Measurements from ENCODE around the gene POLR3B.

- TF ChIP-seq, protein P1, sequence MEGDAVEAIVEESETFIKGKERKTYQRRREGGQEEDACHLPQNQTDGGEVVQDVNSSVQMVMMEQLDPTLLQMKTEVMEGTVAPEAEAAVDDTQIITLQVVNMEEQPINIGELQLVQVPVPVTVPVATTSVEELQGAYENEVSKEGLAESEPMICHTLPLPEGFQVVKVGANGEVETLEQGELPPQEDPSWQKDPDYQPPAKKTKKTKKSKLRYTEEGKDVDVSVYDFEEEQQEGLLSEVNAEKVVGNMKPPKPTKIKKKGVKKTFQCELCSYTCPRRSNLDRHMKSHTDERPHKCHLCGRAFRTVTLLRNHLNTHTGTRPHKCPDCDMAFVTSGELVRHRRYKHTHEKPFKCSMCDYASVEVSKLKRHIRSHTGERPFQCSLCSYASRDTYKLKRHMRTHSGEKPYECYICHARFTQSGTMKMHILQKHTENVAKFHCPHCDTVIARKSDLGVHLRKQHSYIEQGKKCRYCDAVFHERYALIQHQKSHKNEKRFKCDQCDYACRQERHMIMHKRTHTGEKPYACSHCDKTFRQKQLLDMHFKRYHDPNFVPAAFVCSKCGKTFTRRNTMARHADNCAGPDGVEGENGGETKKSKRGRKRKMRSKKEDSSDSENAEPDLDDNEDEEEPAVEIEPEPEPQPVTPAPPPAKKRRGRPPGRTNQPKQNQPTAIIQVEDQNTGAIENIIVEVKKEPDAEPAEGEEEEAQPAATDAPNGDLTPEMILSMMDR (IDR thresholded peaks at IDR 0.05 in 2 of 3, conservative IDR thresholded peaks at IDR 0.05 in 1 of 3; ENCODE audit: borderline replicate concordance in 1 of 3, insufficient read depth in 1 of 3, low read depth in 2 of 3, low read length in 2 of 3), result peak; percentile 39 to 58 (median 54); a peak in 4 of 6 replicates
- no peak for TF ChIP-seq POLR2AphosphoS5 (IDR thresholded peaks at IDR 0.05; ENCODE audit: low read depth, low read length)
- TF ChIP-seq RAD21 (IDR thresholded peaks at IDR 0.05; ENCODE audit: low read depth), result peak; percentile 72
- TF ChIP-seq EZH2phosphoT487 (IDR thresholded peaks at IDR 0.05; ENCODE audit: borderline replicate concordance), result no peak
- TF ChIP-seq FOSL1 (IDR thresholded peaks at IDR 0.05; ENCODE audit: low read depth), result no peak
- TF ChIP-seq POLR2A (IDR thresholded peaks at IDR 0.05; ENCODE audit: borderline replicate concordance, extremely low read depth, insufficient read depth, insufficient read length), result no peak
- no peak for TF ChIP-seq SIN3A (IDR thresholded peaks at IDR 0.05; ENCODE audit: low read depth)
- no peak for TF ChIP-seq CEBPB (IDR thresholded peaks at IDR 0.05; ENCODE audit: low read depth)
- TF ChIP-seq SP1 (IDR thresholded peaks at IDR 0.05; ENCODE audit: low read depth), result no peak
- peak; percentile 51 for TF ChIP-seq YY1 (IDR thresholded peaks at IDR 0.05; ENCODE audit: extremely low read depth, insufficient replicate concordance, low read depth, low read length)
- TF ChIP-seq CBX3 (IDR thresholded peaks at IDR 0.05; ENCODE audit: low read depth), result peak; percentile 54; the same call in 1 of the 2 replicates
- TF ChIP-seq, protein P2, sequence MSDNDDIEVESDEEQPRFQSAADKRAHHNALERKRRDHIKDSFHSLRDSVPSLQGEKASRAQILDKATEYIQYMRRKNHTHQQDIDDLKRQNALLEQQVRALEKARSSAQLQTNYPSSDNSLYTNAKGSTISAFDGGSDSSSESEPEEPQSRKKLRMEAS (IDR thresholded peaks at IDR 0.05), result no peak
- no peak for TF ChIP-seq EZH2 (IDR thresholded peaks at IDR 0.05)
- no peak for TF ChIP-seq ZNF274 (IDR thresholded peaks at IDR 0.05; ENCODE audit: low read depth, low read length)
These were observed 11.8 kb upstream of the POLR3B start for GRCh38 chr12:106345746-106346145.

All from HCT116 (cell line).